Measurements from ENCODE around the gene JADE2.
A peak's percentile ranks its signal among the peaks of the same experiment; 100 is the strongest.
"Not testable (repeated sequence)": the region's sequence is repeated elsewhere in the genome, so short reads cannot be mapped to it uniquely, and the experiment has no call there.

The JADE2 gene

DNA sequence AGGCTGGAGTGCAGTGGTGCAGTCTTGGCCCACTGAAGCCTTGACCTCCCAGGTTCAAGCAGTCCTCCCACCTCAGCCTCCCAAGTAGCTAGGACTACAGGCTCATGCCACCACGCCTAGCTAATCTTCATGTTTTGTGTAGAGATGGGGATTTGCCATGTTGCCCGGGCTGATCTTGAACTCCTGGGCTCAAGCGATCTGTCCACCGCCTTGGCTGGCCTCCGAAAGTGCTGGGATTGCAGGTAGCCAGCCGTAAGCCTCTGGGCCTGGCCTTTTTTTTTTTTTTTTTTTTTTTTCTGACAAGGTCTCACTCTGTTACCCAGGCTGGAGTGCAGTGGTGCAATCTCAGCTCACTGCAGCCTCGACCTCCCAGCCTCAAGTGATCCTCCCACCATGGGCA lies 27.2 kb downstream of the JADE2 start:
- not testable (repeated sequence) for DNase-seq

DNA sequence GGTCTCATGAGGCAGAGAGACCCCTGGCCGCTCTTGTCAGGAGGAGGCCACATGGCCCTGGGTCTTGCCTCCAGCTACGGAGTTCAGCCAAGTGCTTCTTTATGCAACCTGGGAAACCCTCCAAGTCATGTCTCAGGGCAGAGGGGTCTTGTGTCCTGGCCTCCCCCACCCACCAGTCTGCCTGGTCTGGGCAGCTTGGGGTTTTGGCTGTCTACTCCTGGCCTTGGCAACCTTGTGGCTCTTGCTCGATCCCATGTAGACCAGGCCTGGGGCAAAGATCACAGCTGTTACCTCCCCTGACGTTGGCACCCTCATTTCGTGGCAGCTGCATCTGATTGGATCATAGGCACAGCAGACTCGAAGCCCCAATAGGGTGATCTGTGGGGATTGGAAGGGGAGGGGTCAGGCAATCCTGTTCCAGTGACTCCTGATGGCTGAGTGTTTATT lies 28.4 kb downstream of the JADE2 start:
- DNase-seq, result no peak

DNA sequence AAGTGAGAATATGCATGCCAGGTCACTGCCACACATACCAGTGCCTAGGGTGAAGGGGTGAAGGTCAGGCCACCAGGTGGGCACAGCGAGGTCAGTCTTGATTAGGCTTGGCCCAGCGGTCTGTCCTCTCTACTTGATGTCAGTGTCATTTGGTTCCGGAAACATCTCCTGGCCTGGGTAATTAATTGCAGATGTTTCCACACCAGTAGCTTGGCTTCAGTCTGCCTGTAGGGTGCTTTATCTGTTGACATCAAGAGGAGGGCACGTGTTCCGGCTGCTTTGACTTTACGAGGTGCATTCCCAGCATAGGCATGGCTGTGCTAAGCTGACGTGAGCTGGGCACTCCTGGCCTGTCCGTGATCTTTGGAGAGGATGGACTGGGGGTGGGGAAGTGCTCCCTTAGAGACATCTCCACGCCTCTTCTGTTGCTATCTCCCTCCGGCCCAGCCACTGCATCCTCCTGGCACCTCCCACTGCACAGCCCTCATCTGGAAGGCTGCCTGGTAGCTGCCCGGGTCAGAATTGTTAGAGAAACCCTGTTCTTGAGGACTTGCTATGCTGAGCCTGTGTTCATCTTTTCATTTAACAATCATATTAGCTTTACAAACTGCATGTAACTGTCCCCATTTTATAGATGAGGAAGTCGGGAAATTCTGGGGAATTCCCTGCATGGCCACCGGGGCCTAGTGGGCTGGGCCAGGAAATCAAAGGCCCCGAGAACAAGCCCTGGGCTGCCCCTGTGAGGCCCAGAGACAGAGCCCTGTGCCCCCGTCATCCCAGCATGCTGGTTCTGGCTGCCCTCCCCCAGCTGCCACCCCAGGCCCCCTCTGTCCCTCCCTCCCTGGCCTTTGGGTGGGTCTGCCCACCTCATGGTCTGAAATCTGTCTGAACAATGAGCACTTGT lies 29.1 kb downstream of the JADE2 start:
- DNase-seq, result peak; percentile 58

DNA sequence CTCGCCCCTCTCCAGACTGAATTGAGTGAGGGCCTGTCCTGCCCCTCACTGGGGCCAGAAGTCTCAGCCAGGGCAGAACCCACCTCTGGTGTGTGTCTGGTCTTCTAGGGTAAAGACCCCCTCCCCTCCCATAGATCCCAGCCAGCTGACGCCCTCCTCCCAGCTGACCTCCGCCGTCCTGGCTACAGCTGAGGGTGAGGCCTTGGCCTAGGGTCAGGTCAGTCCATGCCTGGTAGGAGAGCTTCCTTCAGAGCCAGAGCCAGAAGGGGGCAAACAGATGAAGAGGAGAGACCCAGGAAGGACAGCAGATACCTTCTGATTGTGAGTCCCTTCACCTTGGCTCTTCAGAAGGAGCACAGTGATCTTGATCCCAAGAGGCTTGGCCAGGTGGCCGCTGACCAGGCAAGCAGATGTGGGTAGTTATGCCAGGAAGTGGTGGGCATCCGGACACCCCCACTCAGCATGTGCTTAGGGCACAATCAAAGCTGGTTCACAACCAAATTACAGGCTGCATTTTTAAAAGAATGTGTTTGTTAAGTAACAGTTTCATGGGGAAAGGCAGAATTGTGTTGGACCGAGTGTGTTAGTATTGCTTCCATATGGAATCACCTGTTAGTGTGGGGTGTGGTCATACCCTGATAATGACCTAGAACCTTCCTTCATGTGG lies 29.9 kb downstream of the JADE2 start:
- no peak for DNase-seq

DNA sequence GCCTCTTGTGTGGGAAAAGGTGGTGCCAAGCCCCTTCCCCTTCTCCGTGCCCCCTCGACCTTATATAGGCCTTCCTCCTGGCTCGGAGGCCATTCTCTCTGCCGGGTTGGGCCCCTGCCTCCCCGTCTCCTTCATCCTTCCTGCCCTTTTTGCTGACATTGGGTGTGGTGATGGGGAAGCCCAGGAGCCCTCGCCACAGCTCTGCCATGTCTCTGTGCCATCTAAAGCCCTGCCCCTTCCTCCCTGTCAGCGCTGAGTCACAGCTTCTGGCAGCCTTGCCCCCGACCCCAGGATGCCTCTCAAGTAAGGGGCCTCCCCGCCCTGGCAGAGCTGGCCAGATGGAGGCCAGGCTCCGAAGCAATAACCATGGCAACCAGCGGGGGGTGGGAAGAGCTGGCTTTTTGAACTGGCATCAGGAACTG lies 30.4 kb downstream of the JADE2 start:
- peak; percentile 92 for DNase-seq

DNA sequence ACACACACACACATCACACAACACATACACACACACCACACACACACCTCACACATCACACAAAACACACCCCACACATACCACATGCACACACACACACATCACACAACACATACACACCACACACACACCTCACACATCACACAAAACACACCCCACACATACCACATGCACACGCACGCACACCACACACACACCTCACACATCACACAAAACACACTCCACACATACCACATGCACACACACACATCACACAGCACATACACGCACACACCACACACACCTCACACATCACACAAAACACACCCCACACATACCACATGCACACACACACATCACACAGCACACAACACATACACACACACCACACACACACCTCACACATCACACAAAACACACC lies 31.1 kb downstream of the JADE2 start:
- not testable (repeated sequence) for DNase-seq

DNA sequence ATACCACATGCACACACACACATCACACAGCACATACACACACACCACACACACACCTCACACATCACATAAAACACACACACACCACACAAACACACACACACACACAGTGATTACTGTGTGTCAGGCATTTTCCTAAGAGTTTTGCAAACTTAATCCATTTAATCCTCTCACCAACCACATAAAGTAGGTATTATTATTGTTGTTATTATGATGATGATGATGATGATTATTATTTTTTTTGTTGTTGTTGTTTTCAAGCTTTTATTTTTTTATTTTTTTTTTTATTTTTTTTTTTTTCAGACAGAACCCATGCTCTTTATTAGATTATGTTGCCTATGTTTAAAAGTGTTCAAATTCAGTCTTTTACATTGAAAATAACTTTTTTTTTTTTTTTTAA lies 31.5 kb downstream of the JADE2 start:
- DNase-seq, result no peak

DNA sequence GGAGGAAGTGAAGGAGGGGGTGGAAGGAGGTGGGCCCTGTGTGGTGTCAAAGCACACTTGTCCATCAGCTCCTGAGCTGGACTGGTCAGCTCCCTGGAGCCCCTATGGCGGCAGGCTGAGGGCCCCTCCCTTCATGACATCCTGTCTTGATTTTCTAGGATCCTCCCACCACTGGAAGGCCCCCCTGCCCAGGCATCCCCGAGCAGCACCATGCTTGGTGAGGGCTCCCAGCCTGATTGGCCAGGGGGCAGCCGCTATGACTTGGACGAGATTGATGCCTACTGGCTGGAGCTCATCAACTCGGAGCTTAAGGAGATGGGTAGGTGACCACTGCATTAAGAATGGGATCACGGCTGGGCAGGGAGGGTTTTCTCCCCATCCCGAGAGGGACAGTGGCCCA lies 34.2 kb downstream of the JADE2 start:
- DNase-seq, result no peak

DNA sequence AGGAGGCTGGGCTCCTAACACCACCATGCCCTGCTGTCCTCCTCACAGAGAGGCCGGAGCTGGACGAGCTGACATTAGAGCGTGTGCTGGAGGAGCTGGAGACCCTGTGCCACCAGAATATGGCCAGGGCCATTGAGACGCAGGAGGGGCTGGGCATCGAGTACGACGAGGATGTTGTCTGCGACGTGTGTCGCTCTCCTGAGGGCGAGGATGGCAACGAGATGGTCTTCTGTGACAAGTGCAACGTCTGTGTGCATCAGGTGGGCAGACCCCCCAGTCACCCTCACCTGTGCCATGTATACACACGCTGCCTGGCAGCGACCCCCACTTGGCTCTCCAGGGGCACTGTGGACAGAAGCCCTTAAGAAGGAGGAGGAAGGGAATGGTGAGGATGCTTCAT lies 35.2 kb downstream of the JADE2 start:
- no peak for DNase-seq

DNA sequence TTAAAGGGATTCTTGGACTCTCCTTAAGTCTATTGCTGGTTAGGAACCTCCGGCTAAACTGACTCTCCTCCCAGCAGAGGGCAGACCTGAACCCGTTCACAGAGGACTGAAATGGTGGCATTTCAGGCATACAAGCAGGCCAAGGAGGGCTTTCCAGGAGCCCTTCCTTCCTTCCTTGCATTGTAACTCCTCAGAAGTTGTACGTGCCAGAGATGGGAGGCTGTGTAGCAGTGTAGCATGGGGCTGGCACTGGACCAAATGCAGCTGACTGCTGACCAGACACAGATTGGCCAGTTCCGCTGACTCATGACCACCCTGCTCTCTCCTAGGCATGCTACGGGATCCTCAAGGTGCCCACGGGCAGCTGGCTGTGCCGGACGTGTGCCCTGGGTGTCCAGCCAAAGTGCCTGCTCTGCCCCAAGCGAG lies 36.4 kb downstream of the JADE2 start:
- DNase-seq, result no peak

DNA sequence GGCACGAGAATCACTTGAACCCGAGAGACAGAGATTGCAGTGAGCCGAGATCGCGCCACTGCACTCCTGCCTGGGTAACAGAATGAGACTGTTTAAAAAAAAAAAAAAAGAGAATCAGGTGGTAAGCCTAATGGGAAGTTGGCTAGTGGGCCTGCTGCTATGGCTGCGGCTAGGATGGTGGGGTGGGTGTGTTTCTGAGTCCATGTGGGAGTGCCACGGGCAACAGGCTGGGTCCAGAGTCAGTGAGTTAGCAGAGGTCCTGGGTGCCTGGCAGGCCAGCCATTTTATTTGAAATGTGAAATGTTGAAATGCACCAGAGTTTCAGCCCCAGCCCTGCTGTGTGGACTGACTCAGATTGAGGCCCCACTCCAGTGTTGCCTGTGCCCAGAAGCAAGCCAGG lies 37.8 kb downstream of the JADE2 start:
- no peak for DNase-seq

DNA sequence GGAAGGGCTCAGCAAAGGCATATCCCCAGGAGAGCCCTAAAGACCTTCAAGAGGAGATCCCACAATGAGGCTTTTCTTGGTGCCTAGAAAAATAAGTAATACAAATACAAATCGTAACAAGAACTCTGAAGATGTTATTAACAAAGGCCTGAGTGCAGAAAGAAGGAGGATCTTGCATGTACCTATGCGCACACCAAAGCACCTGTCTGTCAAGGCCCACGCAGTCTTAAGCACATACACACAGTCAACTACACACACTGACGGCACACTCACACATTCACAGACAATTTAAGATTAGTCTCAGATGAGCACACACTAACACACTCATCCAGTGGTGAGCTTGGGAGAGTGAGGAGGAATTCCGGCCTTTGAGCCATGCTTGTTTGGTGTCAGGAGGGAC lies 38.5 kb downstream of the JADE2 start:
- DNase-seq, result no peak

DNA sequence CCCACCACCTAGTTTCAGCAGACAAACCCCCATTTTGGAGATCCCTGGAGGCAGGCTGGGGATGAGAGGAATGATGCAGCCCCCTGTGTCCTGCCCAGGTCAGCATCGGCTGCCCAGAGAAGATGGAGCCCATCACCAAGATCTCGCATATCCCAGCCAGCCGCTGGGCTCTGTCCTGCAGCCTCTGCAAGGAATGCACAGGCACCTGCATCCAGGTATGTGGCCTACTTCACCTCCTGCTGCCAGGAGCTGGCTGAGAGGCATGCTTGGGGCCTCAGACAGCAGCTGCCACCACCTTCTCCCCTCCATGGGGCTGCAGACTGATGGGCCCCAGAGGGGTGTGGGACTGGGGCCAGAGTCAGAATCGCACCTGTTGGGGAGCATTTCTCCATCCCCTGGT lies 38.9 kb downstream of the JADE2 start:
- DNase-seq, result no peak

DNA sequence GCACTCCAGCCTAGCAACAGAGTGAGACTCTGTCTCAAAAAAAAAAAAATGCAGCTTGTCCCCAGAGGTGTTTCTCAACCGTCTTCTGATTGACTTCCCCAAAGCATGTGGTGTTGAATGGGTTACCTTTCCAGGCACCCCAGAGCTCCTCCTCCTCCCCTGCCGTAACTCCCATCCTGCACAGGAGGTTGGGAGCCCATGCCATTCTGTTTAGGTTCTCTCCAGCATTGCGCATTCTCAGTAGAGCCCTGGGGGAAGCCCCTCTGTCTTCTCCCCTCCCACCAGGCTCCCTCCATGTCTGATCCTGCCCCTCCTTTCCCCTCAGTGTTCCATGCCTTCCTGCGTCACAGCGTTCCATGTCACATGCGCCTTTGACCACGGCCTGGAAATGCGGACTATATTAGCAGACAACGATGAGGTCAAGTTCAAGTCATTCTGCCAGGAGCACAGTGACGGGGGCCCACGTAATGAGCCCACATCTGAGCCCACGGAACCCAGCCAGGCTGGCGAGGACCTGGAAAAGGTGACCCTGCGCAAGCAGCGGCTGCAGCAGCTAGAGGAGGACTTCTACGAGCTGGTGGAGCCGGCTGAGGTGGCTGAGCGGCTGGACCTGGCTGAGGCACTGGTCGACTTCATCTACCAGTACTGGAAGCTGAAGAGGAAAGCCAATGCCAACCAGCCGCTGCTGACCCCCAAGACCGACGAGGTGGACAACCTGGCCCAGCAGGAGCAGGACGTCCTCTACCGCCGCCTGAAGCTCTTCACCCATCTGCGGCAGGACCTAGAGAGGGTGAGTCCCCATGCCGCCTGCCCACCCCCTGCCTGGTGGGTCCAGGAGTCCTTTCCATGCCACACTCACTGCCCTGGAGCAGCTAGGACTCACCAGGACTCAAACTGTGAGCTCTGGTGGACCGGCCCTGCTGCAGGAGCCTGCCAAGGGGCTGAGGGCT lies 40.6 kb downstream of the JADE2 start:
- DNase-seq, result no peak

DNA sequence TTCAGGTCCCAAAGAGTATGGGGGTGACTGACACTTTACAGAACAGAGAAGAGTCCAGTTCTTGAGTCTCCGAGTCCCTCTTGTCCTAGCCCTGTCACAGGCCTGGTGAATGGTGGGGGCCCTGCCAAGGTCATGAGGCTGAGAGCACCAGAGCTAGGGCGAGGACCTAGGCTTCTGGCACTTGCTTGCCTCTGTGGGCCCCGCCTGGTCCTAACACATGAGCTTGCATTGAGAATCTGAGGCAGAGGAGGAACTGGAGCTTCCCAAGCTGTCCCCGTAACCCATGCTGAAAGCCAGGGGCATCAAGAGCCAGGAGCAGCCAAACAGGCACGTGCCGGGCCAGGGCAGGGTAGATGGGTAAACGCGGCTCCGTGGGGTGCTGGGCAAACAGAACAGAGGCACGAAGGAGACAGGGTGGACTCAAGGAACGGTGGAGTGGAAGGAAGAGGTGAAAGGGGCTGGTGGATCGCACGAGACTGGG lies 41.3 kb downstream of the JADE2 start:
- no peak for DNase-seq

DNA sequence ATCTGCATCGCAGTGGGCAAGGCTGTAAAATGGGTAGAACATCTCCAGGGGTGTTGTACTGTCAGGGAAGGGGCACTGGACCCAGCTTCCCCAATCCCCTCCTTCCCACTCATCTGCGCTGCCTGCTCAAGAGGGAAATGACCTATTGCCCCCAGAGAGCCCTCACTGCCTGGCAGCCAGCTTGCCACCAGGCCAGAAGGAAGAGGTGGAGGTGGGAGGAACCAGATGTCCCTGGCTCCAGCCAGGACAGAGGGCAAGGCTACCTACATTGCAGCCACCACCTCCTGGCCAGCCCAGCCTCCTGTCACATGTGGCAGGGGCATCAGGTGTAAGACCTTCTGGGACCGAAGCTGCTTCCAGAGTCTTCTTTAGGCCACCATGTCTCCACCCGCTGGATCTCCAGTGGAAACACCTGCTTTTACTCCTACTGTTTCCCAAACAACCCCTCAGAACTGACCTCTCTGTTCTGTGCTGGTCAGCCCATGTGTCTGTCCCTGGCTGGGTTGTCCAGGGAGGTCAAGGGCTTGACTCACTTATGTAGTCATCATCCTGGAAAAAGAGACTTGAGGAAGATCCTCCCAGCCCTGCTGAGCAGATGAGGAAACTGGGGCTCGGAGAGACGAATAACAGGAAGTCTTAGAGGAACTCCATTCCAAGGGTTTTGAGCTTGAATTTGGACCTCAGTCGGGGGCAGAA lies 42.3 kb downstream of the JADE2 start:
- DNase-seq, result no peak

DNA sequence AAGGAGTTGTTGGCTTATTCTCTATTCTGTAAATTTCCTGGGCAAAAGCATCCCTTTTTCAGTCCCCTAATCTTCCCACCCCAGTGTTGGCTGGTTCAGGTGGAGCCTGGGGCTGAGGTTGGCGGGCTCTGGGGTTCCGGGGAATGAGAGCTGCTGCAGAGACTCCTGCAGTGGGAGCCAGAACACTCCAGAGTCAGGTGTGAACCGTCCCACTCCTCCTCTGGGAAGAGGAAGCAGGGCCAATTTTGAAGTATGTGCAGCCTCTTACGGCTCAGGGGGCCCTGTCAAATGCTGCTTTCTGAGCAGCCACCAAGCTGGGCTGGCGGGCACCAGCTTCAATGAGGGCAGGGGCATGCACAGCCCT lies 42.8 kb downstream of the JADE2 start:
- DNase-seq, result no peak

DNA sequence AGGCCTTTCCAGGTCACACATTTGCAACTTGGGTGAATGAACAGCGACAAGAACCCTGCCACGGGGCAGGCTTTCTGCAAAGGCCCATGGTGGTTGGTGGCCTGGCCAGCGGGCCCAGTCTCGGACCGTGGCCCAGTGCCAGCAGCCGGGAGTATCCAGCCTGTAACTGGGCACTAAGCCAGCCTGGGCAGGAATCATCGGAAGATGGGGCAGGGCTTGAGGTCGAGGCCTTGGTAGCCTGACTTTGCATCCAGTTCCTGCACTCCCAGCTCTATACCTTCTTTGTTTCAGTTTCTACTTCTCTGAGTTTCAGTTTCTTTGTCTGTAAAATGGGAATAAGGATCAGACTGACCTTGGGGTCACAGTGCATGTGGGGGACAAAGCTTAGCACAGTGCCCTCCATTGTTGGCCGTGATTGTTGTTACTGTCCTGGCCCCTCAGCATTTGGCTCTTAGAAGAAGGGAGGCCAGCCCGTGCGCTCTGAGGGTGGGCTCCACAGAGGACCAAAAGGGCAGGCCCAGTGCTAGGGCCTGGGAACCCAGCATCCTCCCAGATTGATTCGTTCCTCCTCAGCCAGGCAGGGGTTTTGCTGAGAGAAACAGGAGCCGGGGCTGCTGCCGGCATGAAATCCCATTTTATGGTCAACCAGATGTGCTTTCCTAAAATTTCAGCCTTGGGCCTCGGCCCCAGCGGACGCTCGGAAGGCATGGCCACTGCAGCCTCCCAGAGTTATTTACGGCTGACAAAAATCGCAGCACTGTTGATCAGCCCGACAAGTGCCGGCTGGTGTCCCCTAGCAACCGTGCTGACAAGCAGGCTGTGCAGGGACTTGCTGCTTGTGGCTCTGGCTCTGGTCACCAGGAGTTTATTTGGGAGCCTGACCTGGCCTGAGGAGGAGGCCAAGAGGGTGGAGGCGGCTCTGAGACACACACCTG lies 43.6 kb downstream of the JADE2 start:
- no peak for DNase-seq

DNA sequence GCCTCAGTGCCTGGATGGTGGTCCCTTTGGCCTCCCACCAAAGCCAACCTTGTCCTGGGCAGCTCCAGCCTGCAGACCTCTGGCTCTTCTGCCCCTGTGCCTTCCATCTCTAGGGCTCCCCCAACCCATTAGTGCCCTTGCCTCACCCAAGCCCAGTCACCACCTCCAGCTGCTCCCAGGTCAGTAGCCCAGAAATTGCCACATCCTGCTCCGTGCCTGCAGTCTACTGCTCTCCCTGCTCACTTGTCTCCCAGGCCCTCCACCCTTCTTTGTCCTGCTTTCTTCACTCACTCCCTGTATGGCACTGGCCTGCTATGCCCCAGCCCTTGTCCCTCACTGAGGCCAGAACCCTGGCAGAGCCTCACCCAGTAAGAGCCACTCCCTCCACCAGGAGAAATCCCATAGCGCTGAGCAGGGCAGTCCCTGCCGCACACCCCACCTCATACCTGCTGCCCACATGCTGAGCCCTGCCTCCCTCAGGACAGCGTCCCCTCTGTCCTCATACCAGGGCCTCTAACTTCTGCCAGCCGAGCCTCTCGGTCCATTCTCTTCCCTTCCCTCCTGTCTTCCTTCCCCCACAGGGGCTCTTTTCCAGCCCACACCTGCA lies 44.4 kb downstream of the JADE2 start:
- no peak for DNase-seq

DNA sequence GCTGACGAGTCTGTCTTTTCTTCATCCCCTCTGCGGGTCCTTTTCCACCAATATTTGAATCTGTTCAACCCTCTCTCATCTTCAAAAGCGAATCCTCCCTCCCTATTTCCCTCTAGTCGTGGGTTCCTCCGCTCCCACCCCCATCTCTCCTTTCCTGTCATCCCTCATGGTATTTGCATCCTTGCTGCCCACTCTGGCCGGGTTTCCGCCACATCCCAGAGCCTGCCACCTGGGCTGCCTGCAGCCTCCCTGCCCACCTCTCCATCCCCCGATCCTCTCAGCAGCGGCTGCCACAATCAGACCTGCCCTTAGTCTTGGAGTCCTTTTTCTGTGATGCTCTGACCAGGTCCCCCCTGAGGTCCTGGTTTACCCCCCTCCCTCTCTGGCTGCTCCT lies 44.9 kb downstream of the JADE2 start:
- no peak for DNase-seq

DNA sequence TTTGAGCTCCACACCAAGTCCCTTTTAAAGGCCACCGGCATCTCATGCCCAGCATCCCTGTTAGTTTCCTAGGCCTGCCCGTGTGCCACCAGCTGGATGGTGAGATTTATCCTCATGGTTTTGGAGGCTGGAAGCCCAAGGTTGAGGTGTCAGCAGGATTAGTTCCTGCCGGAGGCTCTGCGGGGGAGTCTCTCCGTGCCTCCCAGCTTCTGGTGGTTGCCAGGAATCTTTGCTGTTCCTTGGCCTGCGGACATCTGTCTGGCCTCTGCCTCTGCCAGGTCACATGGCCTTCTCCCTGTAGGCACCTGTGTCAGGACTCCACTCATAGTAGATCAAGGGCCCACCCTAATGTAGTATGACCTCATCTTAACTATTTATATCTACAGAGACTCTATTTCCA lies 45.4 kb downstream of the JADE2 start:
- no peak for DNase-seq
